COLO668 (cell line): ENCODE results near the gene IFNE.

Experiments
- DNase-seq: peaks from one replicate; lab custom pipeline; 2025; ENCODE audit not compliant: unreplicated experiment; lab: John Stamatoyannopoulos, UW

IFNE gene, protein sequence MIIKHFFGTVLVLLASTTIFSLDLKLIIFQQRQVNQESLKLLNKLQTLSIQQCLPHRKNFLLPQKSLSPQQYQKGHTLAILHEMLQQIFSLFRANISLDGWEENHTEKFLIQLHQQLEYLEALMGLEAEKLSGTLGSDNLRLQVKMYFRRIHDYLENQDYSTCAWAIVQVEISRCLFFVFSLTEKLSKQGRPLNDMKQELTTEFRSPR

DNA sequence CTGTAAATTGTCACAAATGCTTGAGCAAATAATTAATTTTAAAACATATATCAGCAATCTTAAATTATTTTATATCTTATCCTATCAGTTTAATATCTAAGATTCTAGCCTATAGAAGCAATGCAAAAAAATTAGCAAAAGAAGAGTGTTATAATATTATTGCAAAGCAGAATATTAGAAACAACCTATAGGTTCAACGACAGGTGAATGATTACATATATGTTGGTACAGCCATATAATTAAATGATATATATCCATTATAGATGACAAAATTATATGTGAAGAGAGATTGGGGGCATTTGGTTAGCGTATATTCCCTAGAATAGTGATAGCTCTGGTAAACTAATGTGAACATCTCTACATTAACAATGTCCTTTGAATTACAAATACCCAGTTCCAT, at the start of gene IFNE:
Gene IFNE, minus strand, starts transcription at position 101 of the 400 bp plus-strand sequence. CDS start 619 bp downstream, outside the sequence.
- DNase-seq: no peak

DNA sequence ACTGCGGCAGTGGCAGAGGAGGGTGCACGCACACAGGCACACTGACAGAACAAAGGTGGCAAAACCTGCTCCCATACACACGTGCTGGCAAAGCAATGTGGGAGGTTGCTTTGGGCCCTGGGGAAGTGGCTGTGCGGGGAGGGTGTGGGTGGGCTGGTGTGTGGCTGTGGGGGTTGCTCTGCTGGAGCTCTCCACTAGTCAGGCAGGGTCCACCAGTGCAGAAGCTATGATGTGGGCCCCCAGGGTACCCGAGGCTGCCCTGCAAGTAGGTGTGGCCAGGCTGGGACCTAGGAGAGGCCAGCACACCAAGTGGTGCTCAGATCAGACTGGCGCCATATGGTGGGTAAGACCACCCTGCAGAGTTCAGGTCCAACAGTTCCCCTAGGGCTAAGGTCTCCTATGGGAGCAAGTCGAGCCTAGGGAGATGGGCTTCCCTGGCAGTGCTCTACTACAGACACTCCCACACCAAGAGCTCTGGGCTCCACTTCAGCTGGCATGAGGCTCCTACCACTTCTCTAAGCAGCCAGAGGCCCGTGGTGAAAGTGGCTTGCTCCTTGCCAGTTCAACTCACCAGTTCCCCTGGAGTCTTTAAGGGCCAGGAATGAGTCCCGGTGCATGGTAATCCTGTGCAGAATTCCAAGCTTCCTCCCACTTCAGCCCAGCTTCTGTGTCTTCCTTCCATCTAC, 46.2 kb upstream of the IFNE start:
- DNase-seq: no peak

- DNase-seq: no peak
Measured at GRCh38 chr9:21527579-21527978, 45.5 kb upstream of the IFNE start.

GRCh38 chr9:21525174-21525573, 43.1 kb upstream of the IFNE start:
- DNase-seq: no peak

- DNase-seq: no peak
Measured at GRCh38 chr9:21524099-21524830, 42.2 kb upstream of the IFNE start.

- DNase-seq: no peak
Measured at GRCh38 chr9:21523021-21524014, 41.2 kb upstream of the IFNE start.

- DNase-seq: no peak
Measured at GRCh38 chr9:21522348-21522747, 40.2 kb upstream of the IFNE start.

DNA sequence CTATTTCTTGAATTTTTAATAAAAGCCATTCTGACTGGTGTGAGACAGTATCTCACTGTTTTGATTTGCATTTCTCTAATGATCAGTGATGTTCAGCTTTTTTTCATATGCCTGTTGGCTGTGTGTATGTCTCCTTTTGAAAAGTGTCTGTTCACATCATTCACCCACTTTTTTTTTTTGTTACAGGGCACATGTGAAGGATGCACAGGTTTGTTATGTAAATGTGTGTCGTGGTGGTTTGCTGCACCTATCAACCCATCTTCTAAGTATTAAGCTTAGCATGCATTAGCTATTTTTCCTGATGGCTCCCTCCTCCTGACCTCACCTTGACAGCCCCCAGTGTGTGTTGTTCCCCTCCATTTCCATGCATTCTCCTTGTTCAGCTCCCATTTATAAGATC, 39.3 kb upstream of the IFNE start:
- DNase-seq: no peak

DNA sequence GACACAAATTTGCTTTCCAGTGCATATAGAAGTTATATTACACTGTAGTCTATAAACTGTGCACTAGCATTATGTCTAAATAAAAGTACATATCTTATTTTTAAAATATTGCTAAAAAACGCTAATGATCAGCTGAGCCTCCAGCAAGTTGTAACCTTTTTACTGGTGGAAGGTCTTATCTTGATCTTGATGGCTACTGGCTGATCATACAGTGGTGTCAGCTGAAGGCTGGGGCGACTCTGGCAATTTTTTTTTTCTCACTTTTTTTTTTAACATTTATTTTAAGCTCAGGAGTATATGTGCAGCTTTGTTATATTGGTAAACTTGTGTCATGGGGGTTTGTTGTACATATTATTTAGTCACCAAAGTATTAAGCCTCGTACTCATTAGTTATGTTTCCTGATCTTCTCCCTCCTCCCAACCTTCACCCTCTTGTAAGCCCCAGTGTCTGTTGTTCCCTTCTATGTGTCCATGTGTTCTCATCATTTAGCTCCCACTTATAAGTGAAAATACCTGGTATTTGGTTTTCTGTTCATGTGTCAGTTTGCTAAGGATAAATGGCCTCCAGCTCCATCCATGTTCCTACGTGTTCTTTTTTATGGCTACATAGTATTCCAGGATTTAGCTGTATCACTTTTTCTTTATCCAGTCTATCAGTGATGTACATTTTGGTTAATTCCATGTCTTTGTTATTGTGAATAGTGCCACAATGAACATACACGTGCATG, 38.6 kb upstream of the IFNE start:
- DNase-seq: no peak

GRCh38 chr9:21519855-21520434, 37.8 kb upstream of the IFNE start:
- no peak for DNase-seq

DNA sequence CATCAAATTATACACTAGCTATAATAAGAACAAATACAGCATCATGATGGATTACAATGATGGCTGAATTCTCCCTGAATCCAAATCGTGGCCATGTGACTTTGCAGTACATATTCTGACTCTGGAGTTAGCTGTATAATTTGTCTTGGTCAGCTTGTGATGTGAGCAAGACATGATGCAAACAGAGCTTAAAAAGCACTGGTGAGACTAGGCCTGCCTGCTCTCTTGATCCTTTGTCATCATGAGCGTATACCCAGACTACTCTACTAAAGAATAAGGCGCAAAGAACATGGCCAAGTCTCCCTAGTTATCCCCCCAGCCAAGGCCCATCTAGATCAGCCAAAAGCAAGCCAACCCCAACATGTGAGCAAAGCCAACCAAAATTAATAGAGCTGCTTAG, 34.7 kb upstream of the IFNE start:
- no peak for DNase-seq

DNA sequence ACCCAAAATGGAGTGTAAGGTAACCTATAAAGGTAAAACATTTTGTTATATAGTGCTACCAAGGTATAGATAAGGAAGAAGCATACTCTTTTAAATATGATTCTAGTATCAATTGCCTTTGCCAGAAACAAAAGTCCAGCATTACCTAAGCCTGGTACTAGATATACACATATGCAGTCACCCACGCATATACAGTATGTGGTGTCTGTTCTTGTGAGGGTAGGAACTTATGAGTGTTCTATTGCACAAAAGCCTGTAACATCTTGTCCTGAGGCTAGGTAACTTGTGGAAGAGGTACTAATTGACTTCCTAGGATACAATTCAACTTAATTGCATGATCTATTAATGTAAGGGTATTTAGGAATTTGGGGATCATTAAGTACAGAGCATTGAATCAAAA, 31.3 kb upstream of the IFNE start:
- no peak for DNase-seq

- DNase-seq: no peak
Measured at GRCh38 chr9:21510806-21511205, 28.7 kb upstream of the IFNE start.

- no peak for DNase-seq
Measured at GRCh38 chr9:21507483-21507790, 25.3 kb upstream of the IFNE start.

- DNase-seq: no peak
Measured at GRCh38 chr9:21506626-21507482, 24.7 kb upstream of the IFNE start.

DNA sequence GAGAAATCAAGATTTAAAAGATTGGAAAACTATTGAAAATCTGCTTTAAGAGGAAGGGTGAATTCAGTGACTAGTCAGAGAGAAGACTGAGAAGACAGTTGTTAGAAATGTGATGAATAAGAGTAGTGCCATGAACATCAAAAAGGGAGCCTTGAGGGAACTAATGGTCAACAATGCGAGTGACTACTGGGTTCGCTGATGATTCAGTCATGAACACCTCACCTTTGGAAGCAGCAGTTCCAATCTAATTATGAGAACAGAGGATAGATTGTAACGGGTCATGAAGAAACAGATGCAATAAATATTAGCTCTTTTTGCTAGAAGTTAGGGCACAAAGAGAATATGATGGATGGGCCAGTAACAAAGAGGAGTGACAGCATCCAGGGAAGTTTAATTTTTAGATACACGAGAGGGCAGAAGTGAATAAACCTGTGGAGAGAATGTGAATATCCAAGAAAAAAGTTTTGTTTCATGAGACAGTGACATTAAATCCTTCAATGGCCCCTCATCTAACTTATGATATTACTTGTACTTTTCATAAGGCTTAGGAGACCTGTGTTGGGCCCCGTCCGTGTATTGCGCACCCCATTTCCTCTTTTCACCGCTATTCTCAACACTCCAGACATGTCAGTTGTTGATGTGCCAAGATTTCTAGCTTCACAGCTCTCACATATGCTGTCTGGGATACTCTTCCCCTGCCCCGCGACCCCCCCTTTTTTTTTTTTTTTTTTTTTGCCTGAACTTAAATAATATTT, 23.5 kb upstream of the IFNE start:
- DNase-seq: no peak

- no peak for DNase-seq
Measured at GRCh38 chr9:21504894-21505293, 22.8 kb upstream of the IFNE start.

GRCh38 chr9:21504113-21504512, 22.0 kb upstream of the IFNE start:
- no peak for DNase-seq

GRCh38 chr9:21502586-21502985, 20.5 kb upstream of the IFNE start:
- DNase-seq: no peak
